ENCODE data around the gene ISLR2.

ISLR2 gene

DNA sequence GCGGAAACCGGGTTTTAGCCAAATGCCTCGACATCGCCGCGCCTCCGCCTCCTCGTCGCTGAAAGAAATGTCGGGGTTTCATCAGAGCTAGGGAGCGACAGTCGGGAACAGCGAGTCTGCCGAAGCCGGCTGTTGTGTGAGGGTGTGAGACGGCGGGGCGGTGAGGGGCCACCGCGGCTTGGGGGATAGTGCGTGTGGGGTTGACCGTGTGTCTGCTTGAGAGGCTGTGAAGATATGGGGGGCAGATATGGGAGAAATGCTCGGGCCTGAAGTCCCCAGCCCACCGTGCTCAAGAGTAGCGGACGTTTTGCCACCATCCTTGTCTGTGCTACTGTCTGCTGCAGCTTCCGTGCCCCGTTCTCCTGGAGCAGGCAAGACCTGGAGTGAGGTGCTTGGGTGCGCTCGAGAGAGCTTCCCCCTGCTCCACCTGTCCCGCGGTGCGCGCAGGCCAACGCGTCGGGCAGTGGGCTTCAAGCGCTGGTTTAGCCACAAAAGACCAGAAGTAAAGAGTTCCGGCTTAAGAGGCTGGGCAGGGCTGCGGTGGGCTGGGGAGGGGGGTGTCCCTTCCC is 716 bp upstream of the ISLR2 start:
- no peak for DNase-seq

DNA sequence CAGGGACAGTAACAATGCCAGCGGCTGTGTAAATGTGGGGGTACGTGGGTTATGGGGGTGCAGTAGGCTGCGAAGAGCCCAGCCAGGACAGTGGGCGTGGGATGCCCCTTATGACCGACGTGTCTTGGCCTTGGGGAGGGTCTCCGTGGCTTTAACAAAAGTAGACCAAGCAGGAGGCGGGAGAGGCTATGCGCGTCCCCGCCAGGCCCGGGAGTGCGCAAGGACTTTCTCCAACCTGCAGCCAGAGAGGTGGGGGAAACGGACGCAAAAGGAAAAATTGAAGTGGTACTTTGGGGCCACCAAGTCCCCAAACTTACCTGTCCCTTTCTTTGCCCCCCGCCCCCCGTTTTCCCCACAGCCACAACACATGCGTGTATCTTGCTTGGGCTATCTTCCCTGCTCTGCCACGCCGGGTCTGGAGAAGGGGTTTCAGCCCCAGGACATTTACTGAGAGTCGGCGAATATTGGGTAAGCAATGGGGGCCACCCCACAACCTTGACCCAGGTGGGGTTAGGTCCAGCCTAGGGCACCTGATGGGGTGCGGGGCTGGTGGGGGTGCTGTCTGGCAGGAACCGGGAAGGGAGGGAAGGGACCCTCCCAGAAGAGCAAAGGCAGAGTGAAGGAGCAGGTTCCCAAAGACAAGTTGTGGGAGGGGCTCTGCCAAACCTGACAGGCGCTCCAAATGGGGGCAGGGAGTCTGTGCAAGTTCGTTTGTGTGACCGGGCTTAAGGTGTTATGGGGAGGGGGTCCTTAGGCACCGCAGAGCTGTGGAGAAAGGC is 652 bp downstream of the ISLR2 start:
- DNase-seq = no peak

DNA sequence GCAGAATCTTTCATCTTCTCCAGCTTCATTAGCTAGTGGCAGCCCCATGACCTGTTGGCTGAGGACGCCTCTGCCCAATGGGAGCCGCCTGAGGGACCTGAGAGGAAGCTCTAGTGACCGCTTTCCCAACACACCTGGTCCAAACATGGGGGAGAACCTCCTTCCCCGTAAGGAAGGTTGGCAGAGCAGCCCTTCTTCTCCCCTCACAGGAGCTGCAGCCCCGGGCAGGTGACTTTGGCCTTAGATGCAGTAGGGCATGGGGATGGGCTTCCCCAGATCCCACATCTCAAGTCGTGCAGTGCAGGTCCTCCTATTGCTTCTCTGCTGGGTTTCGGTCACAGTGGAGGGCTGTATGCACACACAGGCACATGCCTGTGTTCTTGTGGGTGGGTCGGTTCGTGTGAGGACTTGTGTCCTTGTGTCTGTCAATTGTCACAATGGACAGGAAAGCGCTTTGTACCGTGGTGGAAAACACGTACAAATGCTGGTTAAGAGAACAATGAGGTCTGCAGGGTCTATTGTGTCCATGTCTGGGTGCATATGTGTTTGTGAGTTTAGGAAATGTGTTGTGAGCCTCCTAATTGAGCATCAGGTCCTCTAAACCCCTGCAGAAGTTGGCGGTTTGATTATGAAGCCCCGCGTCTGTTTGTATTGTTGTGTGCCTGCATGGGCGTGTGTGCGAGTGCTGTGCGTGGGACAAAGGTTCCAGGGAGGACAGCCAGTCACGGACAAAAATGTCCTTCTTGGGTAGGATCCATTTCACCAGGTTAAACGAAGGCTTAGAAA is 1.4 kb downstream of the ISLR2 start:
- DNase-seq = no peak

DNA sequence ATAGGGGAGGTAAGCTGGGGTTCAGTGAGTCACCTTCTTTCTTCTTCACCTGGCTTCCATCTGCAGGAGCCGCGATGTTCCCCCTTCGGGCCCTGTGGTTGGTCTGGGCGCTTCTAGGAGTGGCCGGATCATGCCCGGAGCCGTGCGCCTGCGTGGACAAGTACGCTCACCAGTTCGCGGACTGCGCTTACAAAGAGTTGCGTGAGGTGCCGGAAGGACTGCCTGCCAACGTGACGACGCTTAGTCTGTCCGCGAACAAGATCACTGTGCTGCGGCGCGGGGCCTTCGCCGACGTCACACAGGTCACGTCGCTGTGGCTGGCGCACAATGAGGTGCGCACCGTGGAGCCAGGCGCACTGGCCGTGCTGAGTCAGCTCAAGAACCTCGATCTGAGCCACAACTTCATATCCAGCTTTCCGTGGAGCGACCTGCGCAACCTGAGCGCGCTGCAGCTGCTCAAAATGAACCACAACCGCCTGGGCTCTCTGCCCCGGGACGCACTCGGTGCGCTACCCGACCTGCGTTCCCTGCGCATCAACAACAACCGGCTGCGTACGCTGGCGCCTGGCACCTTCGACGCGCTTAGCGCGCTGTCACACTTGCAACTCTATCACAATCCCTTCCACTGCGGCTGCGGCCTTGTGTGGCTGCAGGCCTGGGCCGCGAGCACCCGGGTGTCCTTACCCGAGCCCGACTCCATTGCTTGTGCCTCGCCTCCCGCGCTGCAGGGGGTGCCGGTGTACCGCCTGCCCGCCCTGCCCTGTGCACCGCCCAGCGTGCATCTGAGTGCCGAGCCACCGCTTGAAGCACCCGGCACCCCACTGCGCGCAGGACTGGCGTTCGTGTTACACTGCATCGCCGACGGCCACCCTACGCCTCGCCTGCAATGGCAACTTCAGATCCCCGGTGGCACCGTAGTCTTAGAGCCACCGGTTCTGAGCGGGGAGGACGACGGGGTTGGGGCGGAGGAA is 2.6 kb downstream of the ISLR2 start:
- DNase-seq = no peak

GRCh38 chr15:74133694-74134386 is 3.5 kb downstream of the ISLR2 start:
- no peak for DNase-seq

- DNase-seq = no peak
Measured at GRCh38 chr15:74134387-74135027, 4.1 kb downstream of the ISLR2 start.

GRCh38 chr15:74135041-74135565 is 4.7 kb downstream of the ISLR2 start:
- DNase-seq = no peak

GRCh38 chr15:74136540-74136813 is 6.1 kb downstream of the ISLR2 start:
- no peak for DNase-seq

GRCh38 chr15:74136814-74137536 is 6.6 kb downstream of the ISLR2 start:
- DNase-seq = no peak

GRCh38 chr15:74137537-74137894 is 7.1 kb downstream of the ISLR2 start:
- no peak for DNase-seq

DNA sequence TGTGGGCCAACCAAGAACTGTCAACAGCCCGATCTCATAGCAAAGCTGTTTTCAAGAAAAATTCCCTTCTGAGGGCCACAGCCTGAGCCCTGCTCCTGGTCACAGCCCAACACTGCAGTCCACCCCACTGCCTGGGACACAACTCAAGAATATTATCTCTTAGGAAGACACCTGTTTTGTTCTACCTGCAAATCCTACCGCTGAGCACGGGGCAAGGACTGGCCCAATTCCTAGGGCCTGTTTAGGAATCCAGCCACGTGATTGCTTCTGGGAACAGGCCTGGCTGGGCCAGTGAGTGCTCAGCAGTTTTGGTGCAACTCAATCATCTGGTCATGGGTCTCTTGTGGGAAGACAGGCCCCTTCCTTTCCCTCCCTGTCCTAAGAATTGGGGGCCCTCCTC is 8.3 kb downstream of the ISLR2 start:
- no peak for DNase-seq

DNA sequence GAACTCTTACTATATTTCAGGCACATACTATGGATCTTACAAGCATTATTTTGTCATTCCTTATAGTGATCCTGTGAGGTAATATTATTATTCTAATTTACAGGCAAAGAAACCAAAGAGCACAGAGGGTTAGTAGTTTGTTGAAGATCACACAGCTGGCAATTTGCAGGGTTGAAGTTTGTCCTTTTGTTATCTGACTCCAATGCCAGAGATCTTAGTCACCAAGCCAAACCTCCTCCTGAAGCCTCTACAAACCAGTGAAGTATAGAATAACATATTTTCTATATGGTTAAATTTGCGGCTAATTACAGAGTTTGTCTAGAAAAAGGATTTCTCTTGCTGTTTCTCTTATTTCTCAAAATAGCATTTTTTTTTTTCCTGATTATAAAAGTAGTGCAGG is 11.2 kb downstream of the ISLR2 start:
- no peak for DNase-seq

DNA sequence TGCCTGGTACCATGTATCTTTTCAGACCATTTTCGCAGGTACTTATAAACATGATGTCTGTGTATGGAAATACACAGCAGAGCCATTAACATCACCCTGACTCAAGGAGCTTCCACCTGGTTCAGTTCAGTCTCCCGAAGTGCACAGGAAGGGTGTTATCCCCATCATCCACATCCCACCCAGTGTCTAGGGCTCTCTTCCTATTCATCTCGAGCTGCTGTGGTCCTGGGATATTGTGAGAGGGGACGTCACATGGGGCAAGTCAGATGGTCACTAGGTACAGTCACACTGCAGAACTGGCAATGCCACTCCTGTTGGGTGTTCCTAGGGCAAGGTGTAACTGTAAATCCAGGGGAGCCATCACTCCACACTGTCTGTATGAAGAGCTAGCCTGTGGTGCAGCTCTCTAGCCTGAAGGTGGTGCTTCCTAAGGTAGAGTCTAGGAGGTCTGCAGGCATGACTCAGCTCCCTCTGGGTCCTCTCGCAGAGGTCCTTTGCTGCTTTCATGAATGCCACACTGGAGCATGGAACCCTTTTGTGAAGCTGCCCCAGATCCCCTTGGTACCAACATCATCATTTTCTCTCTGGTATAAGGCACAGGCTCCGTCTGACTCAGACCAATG is 13.9 kb downstream of the ISLR2 start:
- DNase-seq = no peak

DNA sequence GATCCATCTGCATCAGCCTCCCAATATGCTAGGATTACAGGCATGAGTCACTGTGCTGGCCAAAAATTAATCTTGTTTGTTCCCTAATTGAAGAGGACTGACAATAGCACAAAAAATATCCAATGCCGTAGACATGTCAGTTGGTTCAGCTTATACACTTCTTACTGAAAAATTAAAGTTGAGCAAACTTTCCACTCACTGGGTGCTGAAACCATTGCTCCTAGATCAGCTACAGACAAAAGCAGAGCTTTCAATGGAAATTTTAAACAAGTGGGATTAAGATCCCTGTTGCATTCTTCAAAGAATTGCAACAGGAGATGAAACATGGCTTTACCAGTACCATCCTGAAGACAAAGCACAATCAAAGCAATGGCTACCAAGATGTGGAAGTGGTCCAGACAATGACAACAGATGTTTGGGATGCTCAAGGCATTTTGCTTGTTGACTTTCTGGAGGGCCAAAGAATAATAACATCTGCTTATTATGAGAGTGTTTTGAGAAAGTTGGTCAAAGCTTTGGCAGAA is 16.0 kb downstream of the ISLR2 start:
- no peak for DNase-seq

GRCh38 chr15:74147051-74147450 is 16.7 kb downstream of the ISLR2 start:
- no peak for DNase-seq

GRCh38 chr15:74155766-74156417 is 25.5 kb downstream of the ISLR2 start:
- DNase-seq = no peak

DNA sequence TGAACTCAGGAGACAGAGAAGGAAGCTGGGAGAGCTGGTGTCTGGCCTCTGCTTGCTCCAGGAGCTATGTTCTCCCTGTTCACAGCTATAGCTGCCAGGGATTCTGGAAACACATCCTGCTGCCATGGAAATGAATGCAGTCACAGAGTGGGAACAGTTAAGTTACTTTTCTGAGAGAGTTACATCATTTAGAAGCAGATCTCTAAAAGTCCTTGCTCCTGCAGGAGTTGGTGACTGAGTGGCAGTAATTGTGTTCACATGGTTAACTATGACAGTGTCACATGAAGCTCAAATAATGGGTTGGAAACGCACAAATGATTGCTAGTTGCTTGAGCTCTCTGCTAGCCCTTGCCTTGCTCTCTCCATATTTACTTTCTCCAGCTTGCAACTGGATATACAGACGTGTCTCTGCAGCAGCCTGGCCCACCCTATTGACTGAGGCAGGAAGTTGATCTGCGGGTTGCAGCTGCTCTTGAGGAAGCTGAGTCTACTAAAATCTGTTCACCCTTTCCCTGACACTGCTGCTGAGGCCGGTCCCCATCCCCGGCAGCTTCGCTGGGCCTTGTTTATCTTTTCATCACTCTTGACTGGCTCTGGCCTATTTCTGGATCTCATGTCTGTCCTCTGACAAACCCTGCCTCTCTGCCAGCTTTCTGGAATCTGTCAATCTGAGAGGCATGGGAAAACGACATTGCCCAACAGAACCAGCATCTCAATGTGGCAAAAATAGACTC is 26.5 kb downstream of the ISLR2 start:
- DNase-seq = no peak

DNA sequence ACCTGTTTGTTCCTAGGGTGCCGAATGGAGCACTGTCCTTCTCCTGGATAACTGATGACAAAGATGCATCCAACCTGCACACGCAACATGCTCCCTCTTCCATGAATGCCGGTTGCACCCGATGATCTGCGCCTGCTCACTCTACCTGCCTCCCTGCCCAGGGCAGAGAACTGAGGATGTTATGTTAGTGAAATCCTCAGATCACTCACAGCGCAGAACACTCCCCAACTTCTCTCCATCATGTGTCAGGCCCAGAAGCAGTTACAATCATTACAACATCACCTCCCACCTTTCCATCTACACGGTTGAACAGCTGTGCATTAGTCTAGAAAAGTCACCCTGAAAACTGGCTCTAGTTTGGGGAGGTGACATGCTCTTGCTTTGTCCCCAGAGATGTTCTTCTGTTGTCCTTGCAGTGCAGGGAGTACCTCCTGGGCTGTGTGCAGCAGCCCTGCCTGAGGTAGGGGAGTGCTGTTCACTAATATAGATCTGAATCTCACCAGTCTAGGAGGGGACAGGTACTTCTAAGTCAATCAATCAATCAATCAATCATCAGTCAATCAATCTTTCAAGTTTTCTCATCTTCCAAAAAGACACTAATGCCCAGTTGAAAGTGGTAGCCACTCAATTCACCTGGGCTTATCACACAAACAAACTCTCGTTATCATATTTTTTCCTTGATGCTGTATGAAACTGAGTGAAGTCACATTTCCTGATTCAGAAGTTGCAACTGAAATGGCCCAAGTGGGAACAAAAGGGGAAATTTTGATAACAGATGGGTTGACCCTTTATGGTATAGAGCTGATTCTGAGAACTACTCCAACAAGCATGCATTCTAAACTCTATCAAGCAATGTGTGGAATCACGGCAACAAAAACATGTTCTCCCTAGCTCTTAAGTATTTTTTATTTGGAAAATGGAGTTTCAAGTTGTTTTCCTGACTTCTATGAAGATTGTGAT is 27.8 kb downstream of the ISLR2 start:
- DNase-seq = no peak
